LNCaP clone FGC (cell line): ENCODE measurements around the gene CACNA2D3.

Experiments used
- DNase-seq: peaks from one replicate; pipeline ENCODE4 v3.0.0-alpha.2; 2011; ENCODE audit warnings: low read depth
- H3K4me3 ChIP-seq: 2 replicates; pipeline ENCODE4 v1.5.1; 2011; ENCODE audit warnings: mild to moderate bottlenecking, low read depth, low read length, control low read depth
- TF ChIP-seq, protein P1 (sequence below): IDR thresholded peaks from 2 replicates; pipeline ENCODE4 v1.5.1; 2012; ENCODE audit warnings: mild to moderate bottlenecking; ENCODE audit not compliant: control insufficient read depth, insufficient read depth; ENCODE audit errors: extremely low read depth

CACNA2D3 gene

DNA sequence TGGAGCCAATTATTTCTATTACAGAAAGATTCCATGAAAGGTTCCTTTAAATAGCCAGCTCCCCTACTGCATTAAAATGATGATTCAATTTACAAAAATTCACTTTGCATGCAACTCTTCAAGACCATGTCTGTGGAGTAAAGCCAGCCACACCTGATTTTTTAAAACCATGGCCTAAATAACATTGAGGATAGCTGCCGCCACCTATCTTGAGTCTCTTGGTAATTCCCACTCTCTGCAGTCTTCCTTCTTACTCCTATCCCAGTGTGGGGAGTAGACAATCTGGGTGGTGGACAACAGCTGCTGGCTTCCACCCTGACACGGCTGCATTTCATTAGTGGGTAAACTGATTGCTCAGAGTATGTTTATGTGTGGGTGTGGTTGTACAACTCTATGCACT is 794.8 kb downstream of the CACNA2D3 start:
- no peak for DNase-seq

DNA sequence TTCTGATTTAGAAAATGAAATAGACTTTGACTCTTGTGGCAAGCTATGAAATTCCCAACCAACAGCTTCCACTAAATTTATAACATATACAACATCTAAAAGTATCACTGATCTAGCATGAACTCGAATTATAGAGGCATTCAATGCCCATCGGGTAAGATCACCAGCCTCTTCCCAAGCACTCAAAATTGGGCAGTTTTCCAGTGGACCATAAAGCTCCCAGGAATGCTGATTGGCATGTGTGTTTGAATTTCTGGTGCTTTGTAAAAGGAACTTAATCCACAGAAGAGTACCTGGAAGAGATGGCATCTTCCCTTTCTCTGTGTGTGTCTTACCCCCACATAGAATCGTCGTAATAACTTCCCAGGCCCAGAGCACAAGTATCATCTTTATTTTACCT is 795.5 kb downstream of the CACNA2D3 start:
- TF ChIP-seq, protein P1, sequence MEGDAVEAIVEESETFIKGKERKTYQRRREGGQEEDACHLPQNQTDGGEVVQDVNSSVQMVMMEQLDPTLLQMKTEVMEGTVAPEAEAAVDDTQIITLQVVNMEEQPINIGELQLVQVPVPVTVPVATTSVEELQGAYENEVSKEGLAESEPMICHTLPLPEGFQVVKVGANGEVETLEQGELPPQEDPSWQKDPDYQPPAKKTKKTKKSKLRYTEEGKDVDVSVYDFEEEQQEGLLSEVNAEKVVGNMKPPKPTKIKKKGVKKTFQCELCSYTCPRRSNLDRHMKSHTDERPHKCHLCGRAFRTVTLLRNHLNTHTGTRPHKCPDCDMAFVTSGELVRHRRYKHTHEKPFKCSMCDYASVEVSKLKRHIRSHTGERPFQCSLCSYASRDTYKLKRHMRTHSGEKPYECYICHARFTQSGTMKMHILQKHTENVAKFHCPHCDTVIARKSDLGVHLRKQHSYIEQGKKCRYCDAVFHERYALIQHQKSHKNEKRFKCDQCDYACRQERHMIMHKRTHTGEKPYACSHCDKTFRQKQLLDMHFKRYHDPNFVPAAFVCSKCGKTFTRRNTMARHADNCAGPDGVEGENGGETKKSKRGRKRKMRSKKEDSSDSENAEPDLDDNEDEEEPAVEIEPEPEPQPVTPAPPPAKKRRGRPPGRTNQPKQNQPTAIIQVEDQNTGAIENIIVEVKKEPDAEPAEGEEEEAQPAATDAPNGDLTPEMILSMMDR: no peak
- H3K4me3 ChIP-seq: no peak overlapping the region
- DNase-seq: no peak

More for the DNA sequence above, 794.8 kb downstream of the CACNA2D3 start:
- TF ChIP-seq, protein P1: no peak
- no peak overlapping the region for H3K4me3 ChIP-seq

DNA sequence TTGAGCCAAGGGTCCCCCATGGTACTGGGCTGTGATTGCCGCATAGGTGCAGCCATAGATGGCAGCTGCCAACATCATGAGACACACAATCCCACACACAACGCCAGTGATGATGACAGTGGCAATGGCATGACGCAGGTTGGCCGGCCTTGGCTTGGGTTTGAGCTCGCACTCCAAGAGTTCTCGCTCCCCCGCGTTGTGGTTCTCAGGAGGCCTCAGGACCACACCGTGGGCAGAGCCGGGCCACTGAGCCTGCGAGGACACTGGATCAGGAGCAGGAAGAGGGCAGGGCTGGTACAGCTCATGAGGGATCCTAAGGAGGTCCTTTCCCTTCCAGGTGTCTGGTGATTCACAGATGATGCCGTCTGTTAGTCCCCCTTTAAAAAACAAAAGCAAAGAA is 796.2 kb downstream of the CACNA2D3 start:
- TF ChIP-seq, protein P1: no peak
- H3K4me3 ChIP-seq: no peak overlapping the region

DNA sequence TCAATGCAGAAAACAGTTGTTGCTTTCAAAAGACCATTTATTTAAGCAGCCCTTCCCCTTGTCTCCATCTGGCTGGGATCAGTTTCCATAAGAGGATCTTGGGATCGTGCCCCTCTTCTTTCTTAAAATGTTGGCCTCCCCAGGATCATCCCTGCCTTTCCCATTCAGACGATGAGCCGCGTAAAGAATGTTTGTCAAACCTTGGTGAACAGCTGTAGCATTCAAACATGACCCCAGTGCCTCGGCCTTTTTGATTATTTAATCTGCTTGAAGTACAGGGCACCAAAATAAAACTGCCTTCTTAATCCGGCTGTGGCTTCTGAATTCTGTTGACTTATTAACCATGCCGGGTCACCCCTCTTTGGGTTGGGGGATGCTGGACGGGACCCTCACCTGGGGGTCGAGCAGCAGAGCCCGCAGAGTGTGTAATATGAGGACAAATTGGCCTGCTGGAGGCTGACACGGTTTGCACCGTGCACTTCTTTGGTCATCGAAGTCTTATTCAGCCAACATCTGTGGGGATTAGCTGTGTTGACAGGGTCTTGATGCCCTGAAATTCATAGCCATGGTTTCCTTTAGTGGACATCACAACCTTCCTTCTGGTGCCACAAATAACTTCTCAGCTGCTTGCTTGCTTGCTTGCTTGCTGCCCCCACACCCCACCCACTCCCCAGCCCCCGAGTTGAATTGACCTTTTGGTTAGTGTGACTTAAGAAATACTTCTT is 805.9 kb downstream of the CACNA2D3 start, which contains the start of gene LRTM1:
LRTM1 (minus strand) TSS at position 14 of the 725 bp plus-strand sequence. CDS start 148 bp downstream, outside the sequence.
- TF ChIP-seq, protein P1: no peak
- no peak for DNase-seq
- no peak within 1 kb of the TSS for H3K4me3 ChIP-seq

More for the DNA sequence above, 796.2 kb downstream of the CACNA2D3 start:
- DNase-seq: no peak

DNA sequence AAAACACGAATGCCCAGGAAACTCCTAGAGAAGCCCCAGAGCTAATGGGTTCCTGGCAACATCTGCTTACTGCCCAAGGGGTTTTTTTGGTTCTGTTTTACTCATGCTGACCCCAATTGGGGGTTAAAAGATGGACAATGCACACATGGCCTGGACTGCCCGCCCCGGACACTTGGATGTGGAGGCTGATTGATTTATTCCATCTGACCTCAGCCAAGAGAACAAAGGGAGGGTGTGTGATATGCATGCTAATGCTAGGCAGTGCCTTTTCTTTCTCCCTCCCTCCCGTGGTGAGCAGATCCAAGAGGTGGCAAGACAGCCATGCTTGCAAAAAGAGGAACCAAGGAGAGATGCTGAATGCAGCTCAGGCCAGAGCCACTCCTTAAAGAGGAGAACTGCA is 808.8 kb downstream of the CACNA2D3 start:
- TF ChIP-seq, protein P1: no peak
- no peak for DNase-seq
- no peak overlapping the region for H3K4me3 ChIP-seq

DNA sequence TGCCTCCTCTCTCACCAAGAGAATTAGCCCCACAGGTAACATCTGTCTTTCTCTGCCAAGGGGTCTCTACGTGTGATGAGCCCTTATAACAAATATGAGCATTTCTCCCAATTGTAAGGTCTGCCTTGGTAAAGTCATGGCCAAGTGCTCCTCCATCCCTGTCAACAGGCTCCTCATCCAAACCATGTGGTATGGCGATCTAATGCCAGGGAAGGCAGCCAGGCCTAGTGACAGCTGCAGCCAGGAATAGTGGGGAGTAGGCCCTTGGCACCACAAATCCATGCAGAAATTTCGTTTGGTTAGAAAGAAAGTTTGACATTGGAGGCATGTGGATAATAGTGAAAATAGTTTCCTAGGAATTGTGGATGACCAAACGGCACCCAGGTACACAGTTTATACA is 810.3 kb downstream of the CACNA2D3 start:
- no peak overlapping the region for H3K4me3 ChIP-seq
- DNase-seq: no peak
- TF ChIP-seq, protein P1: no peak

DNA sequence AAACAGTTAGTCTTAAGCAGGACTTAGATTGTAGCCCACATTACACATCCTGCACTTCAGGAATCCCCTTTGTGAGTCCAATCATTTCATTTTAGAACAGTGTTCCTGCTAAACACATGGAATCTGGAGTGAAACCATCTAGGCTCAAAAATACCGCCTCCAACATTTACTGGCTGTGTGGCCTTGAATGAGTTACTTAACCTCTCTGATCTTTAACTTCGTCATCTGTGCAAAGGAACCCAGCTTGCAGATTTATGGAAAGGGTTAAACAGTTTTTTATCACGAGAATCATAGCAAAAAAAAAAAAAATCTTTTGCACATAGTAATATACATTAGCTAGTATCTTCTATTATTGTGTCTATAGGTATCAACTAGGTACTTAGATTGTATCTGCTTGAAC is 813.5 kb downstream of the CACNA2D3 start:
- DNase-seq: no peak
- no peak overlapping the region for H3K4me3 ChIP-seq
- TF ChIP-seq, protein P1: no peak
